Breast epithelium (tissue), 3 donors: ENCODE measurements around the gene PPP2R2B.

ENCODE experiments used
- CTCF ChIP-seq, 3 donors: fragments of 450-650 bp; IDR thresholded peaks; one replicate each; pipeline ENCODE4 v1.5.1; 2016 to 2017; ENCODE audit warnings: antibody characterized with exemption in 3 of 3, mild to moderate bottlenecking in 3 of 3, moderate library complexity in 3 of 3
- POLR2AphosphoS5 ChIP-seq, 3 donors: sonication (generic); formaldehyde crosslinking; IDR thresholded peaks; one replicate each; pipeline ENCODE4 v1.6.1; 2017; ENCODE audit warnings: antibody characterized with exemption in 3 of 3

- TF ChIP-seq CTCF (IDR thresholded peaks at IDR 0.05): no peak
- no peak for TF ChIP-seq POLR2AphosphoS5 (IDR thresholded peaks at IDR 0.05)
Observed at GRCh38 chr5:146647656-146648199, 230.8 kb downstream of the PPP2R2B start.
